Measurements from ENCODE around the gene RNF212B. TPM values are rescaled to one million over a fixed set of nuclear protein-coding genes. Genes with fewer than 3 reads are reported as not detected.

The RNF212B gene
- total and polyA plus RNA-seq, 2 of the 13 experiments (the other 11 are each of a cell fraction or from before 2014, with no cell fraction given): 0.05 TPM; not detected in 1

GRCh38 chr14:23301288-23301968, 63.7 kb downstream of the RNF212B start (continued):
- TF ChIP-seq, protein P1, sequence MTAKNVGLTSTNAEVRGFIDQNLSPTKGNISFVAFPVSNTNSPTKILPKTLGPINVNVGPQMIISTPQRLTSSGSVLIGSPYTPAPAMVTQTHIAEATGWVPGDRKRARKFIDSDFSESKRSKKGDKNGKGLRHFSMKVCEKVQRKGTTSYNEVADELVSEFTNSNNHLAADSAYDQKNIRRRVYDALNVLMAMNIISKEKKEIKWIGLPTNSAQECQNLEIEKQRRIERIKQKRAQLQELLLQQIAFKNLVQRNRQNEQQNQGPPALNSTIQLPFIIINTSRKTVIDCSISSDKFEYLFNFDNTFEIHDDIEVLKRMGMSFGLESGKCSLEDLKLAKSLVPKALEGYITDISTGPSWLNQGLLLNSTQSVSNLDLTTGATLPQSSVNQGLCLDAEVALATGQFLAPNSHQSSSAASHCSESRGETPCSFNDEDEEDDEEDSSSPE (CRISPR knock-in tag; IDR thresholded peaks at IDR 0.05): 0 out of 2 replicates have a peak, but pooled peaks have one; percentile 37
- TF ChIP-seq ZNF788 (CRISPR knock-in tag; IDR thresholded peaks at IDR 0.05; ENCODE audit: borderline replicate concordance) (peak; percentile 93), ATF6 (CRISPR knock-in tag; conservative IDR thresholded peaks at IDR 0.05) (peak; percentile 92), MEIS2 (CRISPR knock-in tag; IDR thresholded peaks at IDR 0.05) (peak; percentile 99), XBP1 (CRISPR knock-in tag; IDR thresholded peaks at IDR 0.05) (peak; percentile 93), PBX3 (CRISPR knock-in tag; IDR thresholded peaks at IDR 0.05; ENCODE audit: borderline replicate concordance) (peak; percentile 85; the same call in 1 of the 2 replicates), WIZ (CRISPR knock-in tag; IDR thresholded peaks at IDR 0.05) (peak; percentile 39; the same call in 1 of the 2 replicates), BCL6 (CRISPR knock-in tag; IDR thresholded peaks at IDR 0.05) (peak; percentile 64; the same call in 1 of the 2 replicates), ZNF253 (CRISPR knock-in tag; IDR thresholded peaks at IDR 0.05; ENCODE audit: borderline replicate concordance) (peak; percentile 87; the same call in 1 of the 2 replicates), KDM4B (CRISPR knock-in tag; IDR thresholded peaks at IDR 0.05) (peak; percentile 86), FOXK2 (IDR thresholded peaks at IDR 0.05) (peak; percentile 83), ISL2 (CRISPR knock-in tag; IDR thresholded peaks at IDR 0.05) (peak; percentile 63), PHF8 (CRISPR knock-in tag; IDR thresholded peaks at IDR 0.05) (peak; percentile 81), ZNF362 (CRISPR knock-in tag; IDR thresholded peaks at IDR 0.05; ENCODE audit: borderline replicate concordance) (peak; percentile 3; the same call in 1 of the 2 replicates), TARDBP (CRISPR knock-in tag; IDR thresholded peaks at IDR 0.05) (peak; percentile 93), MED8 (CRISPR knock-in tag; IDR thresholded peaks at IDR 0.05; ENCODE audit: insufficient replicate concordance) (peak; percentile 64), TBX3 (IDR thresholded peaks at IDR 0.05; ENCODE audit: borderline replicate concordance) (peak; percentile 64; the same call in 1 of the 2 replicates), SOX5 (CRISPR knock-in tag; IDR thresholded peaks at IDR 0.05; ENCODE audit: borderline replicate concordance) (peak; percentile 76), ZNF274 (CRISPR knock-in tag; IDR thresholded peaks at IDR 0.05) (peak; percentile 69), ZNF577 (CRISPR knock-in tag; IDR thresholded peaks at IDR 0.05; ENCODE audit: borderline replicate concordance, low read depth) (no peak)
- TF ChIP-seq, protein P2, sequence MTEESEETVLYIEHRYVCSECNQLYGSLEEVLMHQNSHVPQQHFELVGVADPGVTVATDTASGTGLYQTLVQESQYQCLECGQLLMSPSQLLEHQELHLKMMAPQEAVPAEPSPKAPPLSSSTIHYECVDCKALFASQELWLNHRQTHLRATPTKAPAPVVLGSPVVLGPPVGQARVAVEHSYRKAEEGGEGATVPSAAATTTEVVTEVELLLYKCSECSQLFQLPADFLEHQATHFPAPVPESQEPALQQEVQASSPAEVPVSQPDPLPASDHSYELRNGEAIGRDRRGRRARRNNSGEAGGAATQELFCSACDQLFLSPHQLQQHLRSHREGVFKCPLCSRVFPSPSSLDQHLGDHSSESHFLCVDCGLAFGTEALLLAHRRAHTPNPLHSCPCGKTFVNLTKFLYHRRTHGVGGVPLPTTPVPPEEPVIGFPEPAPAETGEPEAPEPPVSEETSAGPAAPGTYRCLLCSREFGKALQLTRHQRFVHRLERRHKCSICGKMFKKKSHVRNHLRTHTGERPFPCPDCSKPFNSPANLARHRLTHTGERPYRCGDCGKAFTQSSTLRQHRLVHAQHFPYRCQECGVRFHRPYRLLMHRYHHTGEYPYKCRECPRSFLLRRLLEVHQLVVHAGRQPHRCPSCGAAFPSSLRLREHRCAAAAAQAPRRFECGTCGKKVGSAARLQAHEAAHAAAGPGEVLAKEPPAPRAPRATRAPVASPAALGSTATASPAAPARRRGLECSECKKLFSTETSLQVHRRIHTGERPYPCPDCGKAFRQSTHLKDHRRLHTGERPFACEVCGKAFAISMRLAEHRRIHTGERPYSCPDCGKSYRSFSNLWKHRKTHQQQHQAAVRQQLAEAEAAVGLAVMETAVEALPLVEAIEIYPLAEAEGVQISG (CRISPR knock-in tag; IDR thresholded peaks at IDR 0.05): peak; percentile 91

All from HepG2 (cell line).